ENCODE results near the gene AGT. TPM values are rescaled to one million over a fixed set of nuclear protein-coding genes. Genes with fewer than 3 reads are reported as not detected.

AGT gene
- total RNA-seq (not detected), polyA plus RNA-seq (not detected)

DNA sequence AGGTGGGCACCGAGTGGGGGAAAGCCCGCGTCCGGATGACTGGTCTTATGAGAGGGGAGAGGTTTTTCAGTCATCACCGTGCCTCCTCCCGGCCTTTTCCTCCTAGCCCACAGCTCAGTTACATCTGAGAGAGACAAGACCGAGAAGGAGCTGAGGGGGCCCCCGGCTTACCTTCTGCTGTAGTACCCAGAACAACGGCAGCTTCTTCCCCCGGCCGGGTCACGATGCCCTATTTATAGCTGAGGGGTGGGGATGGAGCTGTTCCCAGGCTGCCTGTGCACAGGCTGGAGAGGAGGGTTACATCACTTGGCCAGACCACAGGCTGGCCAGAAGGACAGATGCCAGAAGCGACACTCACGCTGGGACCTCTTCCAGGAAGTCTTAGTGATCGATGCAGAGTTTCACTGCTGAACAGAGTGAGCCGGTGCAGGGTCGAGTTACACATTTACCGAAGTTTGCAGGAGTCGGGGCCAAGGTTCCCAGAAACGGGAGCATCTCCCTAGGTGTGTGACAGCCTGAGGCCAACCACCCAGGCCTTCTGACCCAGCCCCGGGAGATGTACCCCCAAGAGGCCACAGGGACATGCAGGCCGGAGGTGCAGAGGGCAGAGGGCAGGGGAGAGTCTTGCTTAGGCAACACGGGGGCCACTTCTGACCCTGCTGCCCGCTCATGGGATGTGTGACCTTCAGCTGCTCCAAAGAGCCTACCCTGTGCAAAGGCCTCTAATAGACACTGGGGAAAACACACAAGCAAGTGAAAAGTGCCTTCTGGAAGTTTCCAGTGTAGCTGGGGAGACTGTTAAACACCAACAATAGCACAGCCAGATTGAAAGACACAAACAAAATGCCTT is at the start of gene AGT:
AGT (minus strand) TSS at position 208 of the 850 bp plus-strand sequence. CDS start 3,299 bp downstream, outside the sequence.
- DNase-seq, result no peak
- POLR2A ChIA-PET (ENCODE audit: partially characterized antibody), result no interaction called here
- peaks cover 2 to 21% of the 10 kb centered on the region in 2 donors for H3K27me3 Mint-ChIP-seq
- no peaks in the 10 kb centered on the region for H3K4me1 Mint-ChIP-seq
- no peaks in the 10 kb centered on the region for H3K36me3 ChIP-seq (ENCODE audit: insufficient read depth, low read length)
- H3K4me3 ChIP-seq (ENCODE audit: low read length in 2 of 2), result no peak within 1 kb of the TSS
- H3K27ac Mint-ChIP-seq, result no peak within 1 kb of the TSS
- H3K27ac ChIP-seq (ENCODE audit: low read depth, low read length), result no peak within 1 kb of the TSS
- no peak within 1 kb of the TSS for H3K4me3 Mint-ChIP-seq
- no peaks in the 10 kb centered on the region for H3K9me3 ChIP-seq (ENCODE audit: control insufficient read depth in 1 of 2, low read length in 2 of 2)
- no peaks in the 10 kb centered on the region for H3K27me3 ChIP-seq (ENCODE audit: insufficient read depth, low read length)
- H3K9me3 Mint-ChIP-seq, result peaks cover 0 to 7% (median 4%) of the 10 kb centered on the region in 8 donors
- intact Hi-C loops (cut with micrococcal nuclease), result no loop called here
- H3K36me3 Mint-ChIP-seq, result no peaks in the 10 kb centered on the region
- no peaks in the 10 kb centered on the region for H3K4me1 ChIP-seq (ENCODE audit: insufficient read depth, low read length)
- CTCF ChIA-PET (ENCODE audit: partially characterized antibody), result no interaction called here

DNA sequence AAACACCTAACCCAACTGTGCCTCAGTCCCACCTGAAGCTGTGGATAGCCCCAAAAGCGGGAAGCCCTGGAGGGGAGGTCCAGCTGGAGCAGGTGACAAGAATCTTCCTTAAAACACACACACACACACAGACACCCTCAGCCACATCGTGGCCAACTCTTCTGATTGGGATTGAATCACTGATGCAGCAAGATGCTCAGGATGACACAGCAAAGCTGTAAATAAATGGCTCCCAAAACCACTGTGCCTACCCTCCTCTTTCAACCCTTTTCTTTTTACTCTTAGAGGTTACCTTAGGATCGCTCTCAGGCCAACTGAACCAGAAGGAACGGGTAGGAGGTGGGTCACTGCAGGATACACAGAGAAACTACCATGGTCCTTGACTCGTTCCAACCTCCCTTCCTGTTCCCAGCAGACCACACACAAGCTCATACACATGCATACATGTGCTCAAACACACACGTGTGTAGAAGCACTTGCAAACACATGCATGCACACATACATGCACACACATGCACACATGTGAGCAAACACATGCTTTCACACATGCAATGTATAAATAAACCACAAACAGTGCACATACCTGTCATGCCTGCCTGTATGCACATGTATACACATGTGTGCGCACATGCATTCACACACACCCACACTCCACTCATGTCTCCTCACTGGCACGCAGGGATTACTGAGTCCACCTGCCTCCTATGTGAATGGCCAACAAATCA is 47.7 kb upstream of the AGT start:
- no peaks in the 10 kb centered on the region for H3K4me1 Mint-ChIP-seq
- ChIA-PET CTCF (ENCODE audit: partially characterized antibody) (no interaction called here), POLR2A (ENCODE audit: partially characterized antibody) (no interaction called here)
- Histone ChIP-seq H3K4me3 (ENCODE audit: low read length in 2 of 2) (no peak overlapping the region), H3K27ac (ENCODE audit: low read depth, low read length) (no peak overlapping the region), H3K36me3 (ENCODE audit: insufficient read depth, low read length) (no peaks in the 10 kb centered on the region), H3K27me3 (ENCODE audit: insufficient read depth, low read length) (no peaks in the 10 kb centered on the region), H3K9me3 (ENCODE audit: control insufficient read depth in 1 of 2, low read length in 2 of 2) (no peaks in the 10 kb centered on the region), H3K4me1 (ENCODE audit: insufficient read depth, low read length) (no peaks in the 10 kb centered on the region)
- H3K4me3 Mint-ChIP-seq, result no peak overlapping the region
- peaks cover 2 to 17% of the 10 kb centered on the region in 2 donors for H3K27me3 Mint-ChIP-seq
- no peak overlapping the region for H3K27ac Mint-ChIP-seq
- no peak for DNase-seq
- intact Hi-C loops (cut with micrococcal nuclease), result no loop called here
- H3K9me3 Mint-ChIP-seq, result peaks cover 0 to 2% (median 0%) of the 10 kb centered on the region in 8 donors
- no peaks in the 10 kb centered on the region for H3K36me3 Mint-ChIP-seq

DNA sequence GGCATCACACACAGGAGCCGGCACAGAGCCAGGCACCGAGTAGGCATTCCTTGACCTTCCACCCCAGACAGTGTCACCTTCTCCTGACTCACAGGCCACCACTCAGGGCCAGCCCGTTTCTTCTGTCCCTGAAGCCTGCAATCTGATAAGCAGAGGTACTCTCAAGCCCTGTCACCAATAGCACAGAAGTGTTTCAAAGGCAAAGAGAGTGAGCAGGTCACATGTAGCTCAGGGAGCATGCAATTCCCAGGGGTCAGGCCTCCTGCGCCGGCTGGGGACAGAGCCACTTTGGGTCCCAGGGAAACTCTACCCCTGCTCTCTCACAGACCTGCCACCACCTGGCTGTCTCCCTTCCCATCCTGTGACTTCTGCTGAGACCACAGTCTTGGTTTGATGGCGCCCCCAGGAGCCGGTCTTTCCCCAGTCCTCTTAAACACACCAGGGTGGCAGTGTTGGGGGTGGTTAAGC is 46.5 kb upstream of the AGT start:
- Mint-ChIP-seq H3K4me1 (no peaks in the 10 kb centered on the region), H3K27me3 (peaks cover 2 to 21% of the 10 kb centered on the region in 2 donors), H3K4me3 (no peak overlapping the region), H3K9me3 (peaks cover 0 to 2% (median 0%) of the 10 kb centered on the region in 8 donors), H3K27ac (no peak overlapping the region), H3K36me3 (no peaks in the 10 kb centered on the region)
- Histone ChIP-seq H3K27me3 (ENCODE audit: insufficient read depth, low read length) (no peaks in the 10 kb centered on the region), H3K27ac (ENCODE audit: low read depth, low read length) (no peak overlapping the region), H3K9me3 (ENCODE audit: control insufficient read depth in 1 of 2, low read length in 2 of 2) (no peaks in the 10 kb centered on the region), H3K36me3 (ENCODE audit: insufficient read depth, low read length) (no peaks in the 10 kb centered on the region), H3K4me3 (ENCODE audit: low read length in 2 of 2) (no peak overlapping the region), H3K4me1 (ENCODE audit: insufficient read depth, low read length) (no peaks in the 10 kb centered on the region)
- DNase-seq, result no peak
- POLR2A ChIA-PET (ENCODE audit: partially characterized antibody), result no interaction called here
- CTCF ChIA-PET (ENCODE audit: partially characterized antibody), result no interaction called here
- intact Hi-C loops (cut with micrococcal nuclease), result no loop called here

DNA sequence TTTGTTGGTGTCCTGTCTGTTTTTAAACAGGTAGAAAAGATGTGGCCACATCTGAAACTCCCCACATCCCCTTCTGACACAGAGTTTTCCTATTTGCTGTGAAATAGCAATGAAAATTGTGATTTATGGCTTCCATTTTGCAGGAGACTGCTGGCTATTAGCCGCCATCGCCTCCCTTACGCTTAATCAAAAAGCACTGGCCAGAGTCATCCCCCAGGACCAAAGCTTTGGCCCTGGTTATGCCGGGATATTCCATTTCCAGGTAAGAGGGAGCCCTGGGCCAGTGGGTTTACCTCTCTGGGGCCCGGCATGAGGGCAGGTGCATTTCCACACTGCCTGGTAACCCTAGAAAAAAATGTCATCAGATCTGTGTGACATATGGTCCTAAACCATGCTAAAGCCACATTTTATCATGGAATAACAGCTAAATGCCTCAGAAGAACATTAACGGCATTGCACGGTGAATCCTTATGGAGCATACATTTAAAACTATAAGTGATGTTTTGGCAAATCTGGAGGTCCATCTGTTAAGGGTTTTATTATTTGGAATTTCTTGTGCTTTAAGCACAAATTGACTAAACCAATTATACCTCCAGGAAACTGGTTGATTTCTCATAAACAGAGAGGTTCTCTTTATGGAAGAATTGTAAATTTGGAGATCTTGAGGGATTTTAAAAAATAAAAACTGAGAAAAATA is 45.6 kb upstream of the AGT start:
- Histone ChIP-seq H3K36me3 (ENCODE audit: insufficient read depth, low read length) (no peaks in the 10 kb centered on the region), H3K27me3 (ENCODE audit: insufficient read depth, low read length) (no peaks in the 10 kb centered on the region), H3K9me3 (ENCODE audit: control insufficient read depth in 1 of 2, low read length in 2 of 2) (no peaks in the 10 kb centered on the region), H3K4me1 (ENCODE audit: insufficient read depth, low read length) (no peaks in the 10 kb centered on the region), H3K27ac (ENCODE audit: low read depth, low read length) (no peak overlapping the region), H3K4me3 (ENCODE audit: low read length in 2 of 2) (no peak overlapping the region)
- intact Hi-C loops (cut with micrococcal nuclease), result no loop called here
- H3K4me3 Mint-ChIP-seq, result no peak overlapping the region
- ChIA-PET CTCF (ENCODE audit: partially characterized antibody) (no interaction called here), POLR2A (ENCODE audit: partially characterized antibody) (no interaction called here)
- H3K4me1 Mint-ChIP-seq, result no peaks in the 10 kb centered on the region
- H3K27me3 Mint-ChIP-seq, result peaks cover 2 to 26% of the 10 kb centered on the region in 2 donors
- no peak for DNase-seq
- H3K36me3 Mint-ChIP-seq, result no peaks in the 10 kb centered on the region
- no peak overlapping the region for H3K27ac Mint-ChIP-seq
- no peaks in the 10 kb centered on the region for H3K9me3 Mint-ChIP-seq

DNA sequence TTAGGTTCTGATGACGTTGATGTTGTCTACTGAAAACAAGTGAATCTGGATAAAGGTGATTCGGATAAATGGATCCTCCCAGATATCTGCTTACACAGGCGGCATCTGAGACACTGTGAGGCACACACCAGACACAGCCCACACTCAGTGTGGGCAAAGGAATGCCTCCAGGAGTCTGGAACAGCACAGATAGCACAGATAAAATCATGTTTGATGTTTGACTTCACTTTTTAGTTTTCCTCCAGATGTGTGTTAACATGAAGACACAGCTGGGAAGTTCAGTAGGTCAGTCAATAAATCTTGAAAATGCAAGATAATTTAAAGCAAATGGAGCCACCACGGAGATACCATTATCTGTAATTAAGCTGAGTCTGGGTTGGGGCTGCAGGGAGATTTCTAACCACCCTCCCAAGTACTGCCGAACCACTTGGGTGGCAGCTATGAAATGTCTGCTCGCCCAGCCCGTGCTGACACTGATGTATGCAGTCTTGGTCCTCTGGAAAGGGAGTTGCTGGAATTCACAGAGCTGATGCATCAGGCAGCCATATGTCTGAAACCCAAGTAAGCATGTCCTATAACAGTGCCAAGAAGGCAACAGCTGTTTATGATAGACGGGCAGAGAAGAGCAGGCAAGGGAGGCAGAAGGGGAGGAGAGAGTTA is 44.9 kb upstream of the AGT start:
- CTCF ChIA-PET (ENCODE audit: partially characterized antibody), result no interaction called here
- no peak overlapping the region for H3K4me3 Mint-ChIP-seq

DNA sequence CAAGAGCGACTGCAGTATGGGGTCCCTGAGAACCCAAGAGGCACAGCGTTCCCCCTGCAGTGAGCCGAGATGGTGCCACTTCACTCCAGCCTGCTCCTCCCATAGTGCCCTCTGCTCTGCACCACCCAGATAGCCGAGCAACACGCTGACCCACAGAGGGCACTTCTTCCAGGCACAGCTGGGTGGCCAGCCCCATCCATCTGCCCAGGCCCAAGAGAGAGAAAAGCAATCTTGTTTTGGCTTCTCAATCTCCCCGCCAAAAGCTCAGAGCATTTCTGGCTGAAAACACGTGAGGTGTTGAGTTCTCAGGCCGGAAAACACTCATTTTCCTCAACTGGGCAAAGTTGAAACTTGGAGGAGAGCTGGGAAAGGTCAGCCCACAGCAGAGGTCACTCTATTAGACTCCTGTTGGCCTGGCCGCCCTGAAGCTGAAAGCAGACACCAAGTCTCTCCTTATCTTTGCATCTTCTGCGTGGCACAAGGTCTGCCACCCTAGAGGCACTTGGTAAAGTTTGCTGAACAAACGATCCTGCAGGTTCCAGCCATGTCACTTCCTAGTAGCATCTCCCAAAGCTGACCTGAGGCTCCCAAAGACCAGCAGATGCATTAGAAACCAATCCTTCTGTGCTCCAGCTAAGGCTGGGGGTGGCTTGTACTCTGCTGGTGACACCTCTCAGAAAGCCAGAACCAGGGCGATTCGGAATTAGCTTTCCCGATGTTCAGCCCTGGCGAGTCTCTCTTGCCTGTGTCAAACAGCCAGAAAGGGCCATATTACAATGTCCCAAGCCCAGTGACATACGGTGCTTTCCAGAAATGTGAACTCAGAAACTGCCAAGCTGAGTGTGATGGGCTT is 44.2 kb upstream of the AGT start:
- peaks cover 0 to 24% of the 10 kb centered on the region in 2 donors for H3K27me3 Mint-ChIP-seq
- Histone ChIP-seq H3K27ac (ENCODE audit: low read depth, low read length) (no peak overlapping the region), H3K4me3 (ENCODE audit: low read length in 2 of 2) (no peak overlapping the region), H3K4me1 (ENCODE audit: insufficient read depth, low read length) (no peaks in the 10 kb centered on the region), H3K27me3 (ENCODE audit: insufficient read depth, low read length) (no peaks in the 10 kb centered on the region), H3K36me3 (ENCODE audit: insufficient read depth, low read length) (no peaks in the 10 kb centered on the region), H3K9me3 (ENCODE audit: control insufficient read depth in 1 of 2, low read length in 2 of 2) (no peaks in the 10 kb centered on the region)
- no peak overlapping the region for H3K27ac Mint-ChIP-seq
- DNase-seq, result no peak
- ChIA-PET POLR2A (ENCODE audit: partially characterized antibody) (no interaction called here), CTCF (ENCODE audit: partially characterized antibody) (no interaction called here)
- H3K4me3 Mint-ChIP-seq, result no peak overlapping the region
- H3K9me3 Mint-ChIP-seq, result no peaks in the 10 kb centered on the region
- intact Hi-C loops (cut with micrococcal nuclease), result no loop called here
- no peaks in the 10 kb centered on the region for H3K36me3 Mint-ChIP-seq
- peaks cover 0 to 5% (median 3%) of the 10 kb centered on the region in 4 donors for H3K4me1 Mint-ChIP-seq

More for the DNA sequence above, 44.9 kb upstream of the AGT start:
- Mint-ChIP-seq H3K27ac (no peak overlapping the region), H3K27me3 (peaks cover 2 to 26% of the 10 kb centered on the region in 2 donors), H3K9me3 (no peaks in the 10 kb centered on the region), H3K36me3 (no peaks in the 10 kb centered on the region), H3K4me1 (peaks cover 0 to 1% (median under 1%) of the 10 kb centered on the region in 4 donors)
- Histone ChIP-seq H3K36me3 (ENCODE audit: insufficient read depth, low read length) (no peaks in the 10 kb centered on the region), H3K9me3 (ENCODE audit: control insufficient read depth in 1 of 2, low read length in 2 of 2) (no peaks in the 10 kb centered on the region), H3K27ac (ENCODE audit: low read depth, low read length) (no peak overlapping the region), H3K27me3 (ENCODE audit: insufficient read depth, low read length) (no peaks in the 10 kb centered on the region), H3K4me3 (ENCODE audit: low read length in 2 of 2) (no peak overlapping the region), H3K4me1 (ENCODE audit: insufficient read depth, low read length) (no peaks in the 10 kb centered on the region)
- intact Hi-C loops (cut with micrococcal nuclease), result no loop called here
- no peak for DNase-seq
- POLR2A ChIA-PET (ENCODE audit: partially characterized antibody), result no interaction called here

Data from CD4-positive, alpha-beta memory T cell (primary cell).